HEK293 (cell line): ENCODE measurements around the gene OR6N1.

ENCODE experiments used
- KLF1 ChIP-seq: fragments of 450-650 bp; formaldehyde crosslinking; IDR thresholded peaks from 2 replicates; pipeline ENCODE4 v1.5.1; 2016; ENCODE audit warnings: missing biosample characterization, missing genetic modification characterization
- REST ChIP-seq: fragments of 450-650 bp; formaldehyde crosslinking; IDR thresholded peaks from 2 replicates; pipeline ENCODE4 v1.5.1; 2016; ENCODE audit warnings: missing biosample characterization, missing genetic modification characterization
- TCF7L2 ChIP-seq: IDR thresholded peaks from 2 replicates; pipeline ENCODE4 v1.6.1; 2011; ENCODE audit warnings: low read depth, mild to moderate bottlenecking, inconsistent platforms, low read length, moderate library complexity, borderline replicate concordance
- ZBTB20 ChIP-seq: fragments of 450-650 bp; formaldehyde crosslinking; IDR thresholded peaks from 2 replicates; pipeline ENCODE4 v1.5.1; 2016; ENCODE audit warnings: missing biosample characterization, missing genetic modification characterization
- ZFHX2 ChIP-seq: fragments of 450-650 bp; formaldehyde crosslinking; conservative IDR thresholded peaks from 2 replicates; pipeline ENCODE4 v1.5.1; 2016; ENCODE audit warnings: missing biosample characterization, missing genetic modification characterization
- ZNF2 ChIP-seq: fragments of 450-650 bp; formaldehyde crosslinking; IDR thresholded peaks from 2 replicates; pipeline ENCODE4 v1.5.1; 2016; ENCODE audit warnings: missing biosample characterization, missing genetic modification characterization
- ZNF423 ChIP-seq: fragments of 450-650 bp; formaldehyde crosslinking; IDR thresholded peaks from 2 replicates; pipeline ENCODE4 v1.5.1; 2016; ENCODE audit warnings: missing biosample characterization, missing genetic modification characterization
- ZNF549 ChIP-seq: fragments of 450-650 bp; IDR thresholded peaks from 2 replicates; pipeline ENCODE4 v1.5.1; 2018; ENCODE audit warnings: missing biosample characterization, missing genetic modification characterization, mild to moderate bottlenecking, inconsistent platforms, moderate library complexity
- ZNF664 ChIP-seq: fragments of 450-650 bp; formaldehyde crosslinking; IDR thresholded peaks from 2 replicates; pipeline ENCODE4 v1.5.1; 2016; ENCODE audit warnings: missing biosample characterization, missing genetic modification characterization
- TF ChIP-seq, protein P1 (sequence below): fragments of 450-650 bp; formaldehyde crosslinking; IDR thresholded peaks from 2 replicates; pipeline ENCODE4 v1.5.1; 2016; ENCODE audit warnings: missing biosample characterization, missing genetic modification characterization
- TF ChIP-seq, protein P2 (sequence below): fragments of 450-650 bp; formaldehyde crosslinking; IDR thresholded peaks from 2 replicates; pipeline ENCODE4 v1.5.1; 2016; ENCODE audit warnings: missing biosample characterization, missing genetic modification characterization
- TF ChIP-seq, protein P3 (sequence below): sonication (generic); formaldehyde crosslinking; IDR thresholded peaks from 2 replicates; pipeline ENCODE4 v1.8.1; 2022; ENCODE audit warnings: mild to moderate bottlenecking, moderate library complexity, missing genetic modification reagents
- TF ChIP-seq, protein P4 (sequence below): fragments of 450-650 bp; formaldehyde crosslinking; IDR thresholded peaks from 2 replicates; pipeline ENCODE4 v1.5.1; 2016; ENCODE audit warnings: missing biosample characterization, missing genetic modification characterization

- TF ChIP-seq, protein P1, sequence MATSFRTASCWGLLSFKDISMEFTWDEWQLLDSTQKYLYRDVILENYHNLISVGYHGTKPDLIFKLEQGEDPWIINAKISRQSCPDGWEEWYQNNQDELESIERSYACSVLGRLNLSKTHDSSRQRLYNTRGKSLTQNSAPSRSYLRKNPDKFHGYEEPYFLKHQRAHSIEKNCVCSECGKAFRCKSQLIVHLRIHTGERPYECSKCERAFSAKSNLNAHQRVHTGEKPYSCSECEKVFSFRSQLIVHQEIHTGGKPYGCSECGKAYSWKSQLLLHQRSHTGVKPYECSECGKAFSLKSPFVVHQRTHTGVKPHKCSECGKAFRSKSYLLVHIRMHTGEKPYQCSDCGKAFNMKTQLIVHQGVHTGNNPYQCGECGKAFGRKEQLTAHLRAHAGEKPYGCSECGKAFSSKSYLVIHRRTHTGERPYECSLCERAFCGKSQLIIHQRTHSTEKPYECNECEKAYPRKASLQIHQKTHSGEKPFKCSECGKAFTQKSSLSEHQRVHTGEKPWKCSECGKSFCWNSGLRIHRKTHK (tag by site-specific recombination) = no peak
- TF ChIP-seq ZNF2 (tag by site-specific recombination) = no peak
- no peak for TF ChIP-seq ZNF664 (tag by site-specific recombination)
- TF ChIP-seq, protein P2, sequence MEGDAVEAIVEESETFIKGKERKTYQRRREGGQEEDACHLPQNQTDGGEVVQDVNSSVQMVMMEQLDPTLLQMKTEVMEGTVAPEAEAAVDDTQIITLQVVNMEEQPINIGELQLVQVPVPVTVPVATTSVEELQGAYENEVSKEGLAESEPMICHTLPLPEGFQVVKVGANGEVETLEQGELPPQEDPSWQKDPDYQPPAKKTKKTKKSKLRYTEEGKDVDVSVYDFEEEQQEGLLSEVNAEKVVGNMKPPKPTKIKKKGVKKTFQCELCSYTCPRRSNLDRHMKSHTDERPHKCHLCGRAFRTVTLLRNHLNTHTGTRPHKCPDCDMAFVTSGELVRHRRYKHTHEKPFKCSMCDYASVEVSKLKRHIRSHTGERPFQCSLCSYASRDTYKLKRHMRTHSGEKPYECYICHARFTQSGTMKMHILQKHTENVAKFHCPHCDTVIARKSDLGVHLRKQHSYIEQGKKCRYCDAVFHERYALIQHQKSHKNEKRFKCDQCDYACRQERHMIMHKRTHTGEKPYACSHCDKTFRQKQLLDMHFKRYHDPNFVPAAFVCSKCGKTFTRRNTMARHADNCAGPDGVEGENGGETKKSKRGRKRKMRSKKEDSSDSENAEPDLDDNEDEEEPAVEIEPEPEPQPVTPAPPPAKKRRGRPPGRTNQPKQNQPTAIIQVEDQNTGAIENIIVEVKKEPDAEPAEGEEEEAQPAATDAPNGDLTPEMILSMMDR (tag by site-specific recombination) = no peak
- TF ChIP-seq TCF7L2 = no peak
- TF ChIP-seq KLF1 (tag by site-specific recombination) = no peak
- TF ChIP-seq, protein P3, sequence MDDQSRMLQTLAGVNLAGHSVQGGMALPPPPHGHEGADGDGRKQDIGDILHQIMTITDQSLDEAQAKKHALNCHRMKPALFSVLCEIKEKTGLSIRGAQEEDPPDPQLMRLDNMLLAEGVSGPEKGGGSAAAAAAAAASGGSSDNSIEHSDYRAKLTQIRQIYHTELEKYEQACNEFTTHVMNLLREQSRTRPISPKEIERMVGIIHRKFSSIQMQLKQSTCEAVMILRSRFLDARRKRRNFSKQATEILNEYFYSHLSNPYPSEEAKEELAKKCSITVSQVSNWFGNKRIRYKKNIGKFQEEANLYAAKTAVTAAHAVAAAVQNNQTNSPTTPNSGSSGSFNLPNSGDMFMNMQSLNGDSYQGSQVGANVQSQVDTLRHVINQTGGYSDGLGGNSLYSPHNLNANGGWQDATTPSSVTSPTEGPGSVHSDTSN = no peak
- no peak for TF ChIP-seq ZFHX2 (tag by site-specific recombination)
- TF ChIP-seq ZBTB20 = no peak
- no peak for TF ChIP-seq ZNF423 (tag by site-specific recombination)
- TF ChIP-seq REST (tag by site-specific recombination) = no peak
- TF ChIP-seq, protein P4, sequence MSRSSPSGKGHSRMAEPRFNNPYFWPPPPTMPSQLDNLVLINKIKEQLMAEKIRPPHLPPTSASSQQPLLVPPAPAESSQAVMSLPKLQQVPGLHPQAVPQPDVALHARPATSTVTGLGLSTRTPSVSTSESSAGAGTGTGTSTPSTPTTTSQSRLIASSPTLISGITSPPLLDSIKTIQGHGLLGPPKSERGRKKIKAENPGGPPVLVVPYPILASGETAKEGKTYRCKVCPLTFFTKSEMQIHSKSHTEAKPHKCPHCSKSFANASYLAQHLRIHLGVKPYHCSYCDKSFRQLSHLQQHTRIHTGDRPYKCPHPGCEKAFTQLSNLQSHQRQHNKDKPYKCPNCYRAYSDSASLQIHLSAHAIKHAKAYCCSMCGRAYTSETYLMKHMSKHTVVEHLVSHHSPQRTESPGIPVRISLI (tag by site-specific recombination) = no peak
- TF ChIP-seq ZNF549 (tag by site-specific recombination) = no peak
These were observed 39.5 kb downstream of the OR6N1 start for GRCh38 chr1:158732524-158732923.
